Ectodermal cell (in vitro differentiated cells): ENCODE data around the gene STAT5B.
A peak's percentile ranks its signal among the peaks of the same experiment; 100 is the strongest.

Source experiments
- H3K27ac ChIP-seq: 2 replicates; pipeline ENCODE4 v1.7.0; 2013; ENCODE audit warnings: mild to moderate bottlenecking, low read depth, low read length; ENCODE audit not compliant: insufficient read depth, poor library complexity, severe bottlenecking
- H3K27me3 ChIP-seq: 2 replicates; pipeline ENCODE4 v1.7.0; 2013; ENCODE audit warnings: mild to moderate bottlenecking, low read length; ENCODE audit not compliant: insufficient read depth, control insufficient read depth, poor library complexity, severe bottlenecking
- H3K36me3 ChIP-seq: one replicate; pipeline ENCODE4 v1.7.0; 2013; ENCODE audit warnings: low read length; ENCODE audit not compliant: control insufficient read depth, insufficient read depth
- H3K4me1 ChIP-seq: one replicate; pipeline ENCODE4 v1.7.0; 2013; ENCODE audit warnings: low read length; ENCODE audit not compliant: control insufficient read depth, insufficient read depth
- H3K4me3 ChIP-seq: 2 replicates; pipeline ENCODE4 v1.7.0; 2013; ENCODE audit warnings: low read depth, low read length, control low read depth; ENCODE audit not compliant: insufficient read depth
- H3K9me3 ChIP-seq: 2 replicates; pipeline ENCODE4 v1.7.0; 2013; ENCODE audit warnings: mild to moderate bottlenecking, low read length, moderate library complexity; ENCODE audit not compliant: control insufficient read depth
- WGBS, 2 experiments: methylation state at CpG; one replicate each; pipeline ENCODE4 v1.1.7; 2013; ENCODE audit warnings: missing lambda C conversion rate in 2 of 2; 5-methylcytosine and 5-hydroxymethylcytosine counted together

The STAT5B gene

GRCh38 chr17:42166196-42166763 lies 109.9 kb downstream of the STAT5B start:
- Histone ChIP-seq H3K4me3 (no peak overlapping the region), H3K36me3 (no peaks in the 10 kb centered on the region)
- WGBS, 2 experiments = 93 to 94% methylated on average over 19 of the region's 19 CpGs

GRCh38 chr17:42165751-42166150 lies 110.4 kb downstream of the STAT5B start:
- H3K27me3 ChIP-seq = no peaks in the 10 kb centered on the region
- no peaks in the 10 kb centered on the region for H3K36me3 ChIP-seq
- H3K4me1 ChIP-seq = no peaks in the 10 kb centered on the region
- WGBS, 2 experiments = 92 to 95% methylated on average over 6 of the region's 6 CpGs
- no peak overlapping the region for H3K27ac ChIP-seq
- no peak overlapping the region for H3K4me3 ChIP-seq
- H3K9me3 ChIP-seq = no peaks in the 10 kb centered on the region

More at GRCh38 chr17:42166196-42166763, 109.9 kb downstream of the STAT5B start:
- H3K9me3 ChIP-seq = no peaks in the 10 kb centered on the region
- no peak overlapping the region for H3K27ac ChIP-seq
- H3K27me3 ChIP-seq = no peaks in the 10 kb centered on the region
- H3K4me1 ChIP-seq = no peaks in the 10 kb centered on the region

- H3K36me3 ChIP-seq = no peaks in the 10 kb centered on the region
- WGBS, 2 experiments = 86 to 89% methylated on average over 21 to 22 of the region's 22 CpGs
- no peaks in the 10 kb centered on the region for H3K4me1 ChIP-seq
- no peak overlapping the region for H3K4me3 ChIP-seq
- no peaks in the 10 kb centered on the region for H3K9me3 ChIP-seq
- H3K27me3 ChIP-seq = no peaks in the 10 kb centered on the region
- no peak overlapping the region for H3K27ac ChIP-seq
Measured at GRCh38 chr17:42163696-42164407, 112.3 kb downstream of the STAT5B start.

GRCh38 chr17:42163113-42163512 lies 113.1 kb downstream of the STAT5B start:
- Histone ChIP-seq H3K27me3 (no peaks in the 10 kb centered on the region), H3K36me3 (no peaks in the 10 kb centered on the region), H3K9me3 (no peaks in the 10 kb centered on the region), H3K27ac (no peak overlapping the region), H3K4me3 (no peak overlapping the region), H3K4me1 (no peaks in the 10 kb centered on the region)
- 63 to 68% methylated on average over 8 of the region's 8 CpGs for WGBS, 2 experiments

- Histone ChIP-seq H3K27ac (no peak overlapping the region), H3K4me3 (no peak overlapping the region), H3K4me1 (peaks cover 5% of the 10 kb centered on the region), H3K9me3 (no peaks in the 10 kb centered on the region), H3K27me3 (no peaks in the 10 kb centered on the region), H3K36me3 (no peaks in the 10 kb centered on the region)
- WGBS, 2 experiments = 92 to 97% methylated on average over 6 to 7 of the region's 7 CpGs
Measured at GRCh38 chr17:42160531-42160910, 115.7 kb downstream of the STAT5B start.

GRCh38 chr17:42159796-42160530 lies 116.2 kb downstream of the STAT5B start:
- 93 to 96% methylated on average over 14 of the region's 14 CpGs for WGBS, 2 experiments
- H3K27ac ChIP-seq = no peak overlapping the region
- H3K27me3 ChIP-seq = no peaks in the 10 kb centered on the region
- H3K4me3 ChIP-seq = no peak overlapping the region
- no peaks in the 10 kb centered on the region for H3K36me3 ChIP-seq
- H3K9me3 ChIP-seq = no peaks in the 10 kb centered on the region
- H3K4me1 ChIP-seq = peaks cover 5% of the 10 kb centered on the region

- WGBS, 2 experiments = 20% methylated on average over 17 of the region's 17 CpGs
- no peak overlapping the region for H3K27ac ChIP-seq
Measured at GRCh38 chr17:42155614-42156045, 120.6 kb downstream of the STAT5B start.

GRCh38 chr17:42153919-42154742 lies 122.1 kb downstream of the STAT5B start:
- Histone ChIP-seq H3K27me3 (no peaks in the 10 kb centered on the region), H3K9me3 (no peaks in the 10 kb centered on the region), H3K4me1 (peaks cover 21% of the 10 kb centered on the region), H3K36me3 (no peaks in the 10 kb centered on the region), H3K27ac (no peak overlapping the region), H3K4me3 (peak overlapping the region; percentile 100)
- WGBS, 2 experiments = 10 to 11% methylated on average over 15 of the region's 15 CpGs

More at GRCh38 chr17:42155614-42156045, 120.6 kb downstream of the STAT5B start:
- Histone ChIP-seq H3K4me1 (peaks cover 21% of the 10 kb centered on the region), H3K27me3 (no peaks in the 10 kb centered on the region), H3K9me3 (no peaks in the 10 kb centered on the region), H3K36me3 (no peaks in the 10 kb centered on the region), H3K4me3 (peak overlapping the region; percentile 35)
